HCT116 (cell line): ENCODE measurements around the gene IL17RB. TPM values are rescaled to one million over a fixed set of nuclear protein-coding genes. Genes with fewer than 3 reads are reported as not detected.

Experiments used
- ATAC-seq: fragments of 200-7000 bp; cut with Tn5 transposase; 2 replicates; pipeline ENCODE4 v1.9.1; 2020; ENCODE audit warnings: mild to moderate bottlenecking, moderate library complexity
- BruUV-seq: library from RNA; stranded (reverse); fragments of 400-500 nt; replicated peaks from 2 replicates; lab custom pipeline; 2021; lab: Mats Ljungman, UMichigan
- CTCF ChIA-PET: fragments of 300-600 bp; sonication (Branson Sonifier 250); formaldehyde crosslinking; loops from one replicate; lab custom pipeline; 2021; ENCODE audit warnings: antibody characterized with exemption; lab: Charles Lee
- POLR2A ChIA-PET: fragments of 300-600, 350-600 bp; sonication (Branson Sonifier 250); formaldehyde crosslinking; loops from one replicate; lab custom pipeline; 2021; ENCODE audit warnings: antibody characterized with exemption; lab: Charles Lee
- RAD21 ChIA-PET, 2 experiments: fragments of 300-600 bp; sonication (Branson Sonifier 250); formaldehyde crosslinking; loops; one replicate each; lab custom pipeline; 2023; ENCODE audit warnings: low total read pairs in 2 of 2; ENCODE audit not compliant: uncharacterized antibody in 2 of 2, unreplicated experiment in 2 of 2, low non-redundant PET in 1 of 2; lab: Charles Lee
- DNase-seq: peaks from one replicate; pipeline ENCODE4 v3.0.0-alpha.2; 2010; ENCODE audit warnings: low read depth, low spot score
- H2AFZ ChIP-seq: fragments of 200-600 bp; shearing (Covaris generic), sonication (generic); 2 replicates; pipeline ENCODE4 v1.6.1; 2017; ENCODE audit warnings: low read depth, mixed run types, mixed read lengths, antibody characterized with exemption, low read length; ENCODE audit not compliant: poor library complexity, severe bottlenecking
- H3K27ac ChIP-seq: 2 replicates; pipeline ENCODE4 v1.5.1; 2012; ENCODE audit warnings: low read depth, low read length
- H3K27me3 ChIP-seq: fragments of 200-600 bp; sonication (generic); 2 replicates; pipeline ENCODE4 v1.6.1; 2016; ENCODE audit warnings: mixed run types, low read length, mixed read lengths; ENCODE audit not compliant: insufficient read depth
- H3K36me3 ChIP-seq, 2 experiments: fragments of 200-500 bp in 1 of 2; fragments of 200-600 bp in 1 of 2; sonication (Bioruptor generic) in 1 of 2; sonication (generic) in 1 of 2; 2 replicates each; pipeline versions ENCODE4 v1.5.1 to v1.6.1; 2014 to 2016; ENCODE audit warnings: low read length in 2 of 2, inconsistent platforms in 1 of 2, mixed read lengths in 1 of 2, mixed run types in 1 of 2; ENCODE audit not compliant: insufficient read depth in 2 of 2, control insufficient read depth in 1 of 2
- H3K4me1 ChIP-seq, 2 experiments: fragments of 200-600 bp in 1 of 2; sonication (generic) in 1 of 2; 2 replicates each; pipeline versions ENCODE4 v1.5.1 to v1.6.1; 2012 to 2017; ENCODE audit warnings: low read length in 2 of 2, inconsistent platforms in 1 of 2, mild to moderate bottlenecking in 1 of 2, mixed read lengths in 1 of 2, mixed run types in 1 of 2, moderate library complexity in 1 of 2; ENCODE audit not compliant: insufficient read depth in 2 of 2, control insufficient read depth in 1 of 2
- H3K4me2 ChIP-seq: fragments of 200-600 bp; sonication (generic); 2 replicates; pipeline ENCODE4 v1.6.1; 2017; ENCODE audit warnings: mixed run types, low read length, mixed read lengths
- H3K4me3 ChIP-seq, 2 experiments: fragments of 200-600 bp in 1 of 2; sonication (generic) in 1 of 2; replicated peaks in 1 of 2; 2 replicates each; pipeline ENCODE4 v1.5.1; 2011 to 2016; ENCODE audit warnings: low read length in 2 of 2, control low read depth in 1 of 2, low read depth in 1 of 2, mild to moderate bottlenecking in 1 of 2, mixed read lengths in 1 of 2, mixed run types in 1 of 2
- H3K79me2 ChIP-seq: fragments of 200-600 bp; sonication (generic); 2 replicates; pipeline ENCODE4 v1.6.1; 2017; ENCODE audit warnings: mild to moderate bottlenecking, mixed run types, low read length, moderate library complexity, mixed read lengths; ENCODE audit not compliant: insufficient read depth
- H3K9ac ChIP-seq: fragments of 200-600 bp; sonication (generic); 2 replicates; pipeline ENCODE4 v1.6.1; 2016; ENCODE audit warnings: low read length, mixed read lengths
- H3K9me2 ChIP-seq: fragments of 200-600 bp; sonication (generic), shearing (Covaris generic); 2 replicates; pipeline ENCODE4 v1.6.1; 2017; ENCODE audit warnings: mixed run types, mild to moderate bottlenecking, moderate library complexity; ENCODE audit not compliant: insufficient read depth
- H3K9me3 ChIP-seq, 2 experiments: fragments of 200-500 bp in 1 of 2; fragments of 200-600 bp in 1 of 2; sonication (Bioruptor generic) in 1 of 2; sonication (generic) in 1 of 2; 2 replicates each; pipeline ENCODE4 v1.6.1; 2014 to 2017; ENCODE audit warnings: low read length in 2 of 2, mixed read lengths in 2 of 2, inconsistent platforms in 1 of 2, low read depth in 1 of 2, mild to moderate bottlenecking in 1 of 2, mixed run types in 1 of 2, moderate library complexity in 1 of 2; ENCODE audit not compliant: control insufficient read depth in 1 of 2, insufficient read depth in 1 of 2
- H4K20me1 ChIP-seq: fragments of 200-600 bp; sonication (generic), shearing (Covaris generic); 2 replicates; pipeline ENCODE4 v1.6.1; 2017; ENCODE audit warnings: mixed run types, mild to moderate bottlenecking, moderate library complexity; ENCODE audit not compliant: insufficient read depth
- CBX3 ChIP-seq: IDR thresholded peaks from 2 replicates; pipeline ENCODE4 v1.6.1; 2012; ENCODE audit warnings: low read depth
- CEBPB ChIP-seq: IDR thresholded peaks from 2 replicates; pipeline ENCODE4 v1.6.1; 2012; ENCODE audit warnings: low read depth
- EGR1 ChIP-seq: IDR thresholded peaks from 2 replicates; pipeline ENCODE4 v1.6.1; 2012; ENCODE audit warnings: low read depth
- EZH2 ChIP-seq: fragments of 200-600 bp; sonication (generic); IDR thresholded peaks from 2 replicates; pipeline ENCODE4 v1.6.1; 2017; ENCODE audit warnings: antibody characterized with exemption, mixed run types
- EZH2phosphoT487 ChIP-seq: fragments of 200-600 bp; IDR thresholded peaks from 2 replicates; pipeline ENCODE4 v1.6.1; 2018; ENCODE audit warnings: antibody characterized with exemption, borderline replicate concordance
- JUND ChIP-seq: IDR thresholded peaks from 2 replicates; pipeline ENCODE4 v1.6.1; 2012
- POLR2A ChIP-seq: IDR thresholded peaks from 2 replicates; pipeline ENCODE4 v1.7.0; 2011; ENCODE audit warnings: borderline replicate concordance; ENCODE audit not compliant: insufficient read depth, insufficient read length; ENCODE audit errors: extremely low read depth
- POLR2AphosphoS5 ChIP-seq: IDR thresholded peaks from 2 replicates; pipeline ENCODE4 v1.6.1; 2011; ENCODE audit warnings: mild to moderate bottlenecking, low read depth, low read length, moderate library complexity
- REST ChIP-seq: IDR thresholded peaks from 2 replicates; pipeline ENCODE4 v1.6.1; 2012; ENCODE audit warnings: low read depth
- SRF ChIP-seq: IDR thresholded peaks from 2 replicates; pipeline ENCODE4 v1.6.1; 2012; ENCODE audit warnings: low read depth
- ZBTB33 ChIP-seq: IDR thresholded peaks from 2 replicates; pipeline ENCODE4 v1.6.1; 2011; ENCODE audit warnings: mild to moderate bottlenecking, low read length, moderate library complexity; ENCODE audit not compliant: insufficient replicate concordance; ENCODE audit errors: extremely low read depth
- ZFX ChIP-seq: fragments of 450-650 bp; IDR thresholded peaks from 2 replicates; pipeline ENCODE4 v1.6.1; 2017
- ZNF274 ChIP-seq: fragments of 200-500 bp; sonication (Bioruptor generic); IDR thresholded peaks from 2 replicates; pipeline ENCODE4 v1.6.1; 2014; ENCODE audit warnings: mild to moderate bottlenecking, low read depth, low read length, inconsistent platforms
- intact Hi-C: fragments of 100-400 bp; cut with micrococcal nuclease; formaldehyde crosslinking; loops from 2 replicates; pipeline ENCODE4 v1.10.0; 2022
- total RNA-seq: library from RNA; stranded (reverse); gene quantifications from one replicate; pipeline ENCODE4 v1.2.1, GENCODE V29; 2021; ENCODE audit not compliant: unreplicated experiment

Gene IL17RB
- total RNA-seq, 1 experiment from 2014 or later = 8.3 TPM

GRCh38 chr3:53865732-53866499, 19.5 kb downstream of the IL17RB start (continued):
- TF ChIP-seq ZBTB33 = no peak
- no peak for TF ChIP-seq JUND

GRCh38 chr3:53880396-53881345, 34.3 kb downstream of the IL17RB start:
- no peaks in the 10 kb centered on the region for H3K27me3 ChIP-seq
- ATAC-seq (no peak), DNase-seq (no peak)
- ChIA-PET RAD21 (no interaction called here), CTCF (no interaction called here), POLR2A (no interaction called here)
- H3K9ac ChIP-seq = peak overlapping the region; percentile 86
- H3K9me2 ChIP-seq = no peaks in the 10 kb centered on the region
- H3K36me3 ChIP-seq = peaks cover 39 to 43% of the 10 kb centered on the region in 2 experiments
- H4K20me1 ChIP-seq = no peaks in the 10 kb centered on the region
- H3K79me2 ChIP-seq = peaks cover 14% of the 10 kb centered on the region; the same call in 1 of the 2 replicates
- peak overlapping the region; percentile 97 for H3K4me2 ChIP-seq
- peaks cover 2 to 15% of the 10 kb centered on the region in 2 experiments; a peak in 1 of 4 replicates for H3K4me1 ChIP-seq
- no peak overlapping the region for H2AFZ ChIP-seq
- peak overlapping the region; percentile 84 to 97 for H3K4me3 ChIP-seq
- no TSS peak for BruUV-seq
- no peaks in the 10 kb centered on the region for H3K9me3 ChIP-seq
- no peak for TF ChIP-seq ZNF274
- TF ChIP-seq EGR1 = no peak
- no peak for TF ChIP-seq REST
- TF ChIP-seq EZH2 = no peak
- no peak for TF ChIP-seq EZH2phosphoT487
- no peak for TF ChIP-seq ZFX
- TF ChIP-seq CBX3 = no peak
- TF ChIP-seq POLR2A = no peak
- no peak for TF ChIP-seq POLR2AphosphoS5
- no peak for TF ChIP-seq SRF
- no peak for TF ChIP-seq CEBPB
- intact Hi-C loops = no loop called here
- peak overlapping the region; percentile 85; the same call in 1 of the 2 replicates for H3K27ac ChIP-seq
